ENCODE results near the gene HSPB9.
"Not testable (repeated sequence)": the region's sequence is repeated elsewhere in the genome, so short reads cannot be mapped to it uniquely, and the experiment has no call there.

Gene HSPB9

DNA sequence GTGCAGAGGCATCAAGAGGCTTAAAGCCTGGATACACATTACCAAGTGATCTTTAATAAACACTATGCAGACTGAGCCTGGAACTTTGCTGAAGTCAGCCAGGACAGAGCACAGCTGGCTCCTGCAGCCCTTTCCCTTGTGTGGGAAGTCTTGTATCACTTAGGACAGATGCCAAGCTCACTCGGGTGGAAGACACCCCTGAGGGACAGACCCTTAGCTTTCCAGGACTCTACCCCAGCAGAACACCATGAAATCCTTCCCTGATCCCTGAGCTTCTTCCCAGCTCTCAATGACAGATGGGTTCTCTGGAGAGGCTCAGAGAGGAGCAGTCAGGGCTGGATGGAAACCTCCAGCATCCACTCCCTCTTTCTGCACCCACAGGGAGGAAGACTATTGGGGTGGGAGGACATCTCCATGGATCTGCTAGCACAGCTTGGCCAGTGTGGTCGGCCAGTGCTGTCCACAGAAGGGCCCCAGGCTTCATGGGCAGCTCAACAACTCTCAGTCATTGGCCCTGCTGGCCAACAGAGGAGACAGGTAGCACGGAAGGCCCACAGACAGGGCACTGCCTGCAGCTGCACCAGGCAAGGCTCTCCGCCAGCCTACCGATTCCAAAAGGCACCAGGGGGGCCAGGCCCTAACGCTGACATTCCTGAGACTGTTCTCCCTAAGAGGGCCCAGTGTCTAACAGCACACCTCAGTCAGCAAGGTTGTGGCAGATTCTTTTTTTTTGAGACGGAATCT, 16.3 kb downstream of the HSPB9 start:
- TF ChIP-seq, protein P1, sequence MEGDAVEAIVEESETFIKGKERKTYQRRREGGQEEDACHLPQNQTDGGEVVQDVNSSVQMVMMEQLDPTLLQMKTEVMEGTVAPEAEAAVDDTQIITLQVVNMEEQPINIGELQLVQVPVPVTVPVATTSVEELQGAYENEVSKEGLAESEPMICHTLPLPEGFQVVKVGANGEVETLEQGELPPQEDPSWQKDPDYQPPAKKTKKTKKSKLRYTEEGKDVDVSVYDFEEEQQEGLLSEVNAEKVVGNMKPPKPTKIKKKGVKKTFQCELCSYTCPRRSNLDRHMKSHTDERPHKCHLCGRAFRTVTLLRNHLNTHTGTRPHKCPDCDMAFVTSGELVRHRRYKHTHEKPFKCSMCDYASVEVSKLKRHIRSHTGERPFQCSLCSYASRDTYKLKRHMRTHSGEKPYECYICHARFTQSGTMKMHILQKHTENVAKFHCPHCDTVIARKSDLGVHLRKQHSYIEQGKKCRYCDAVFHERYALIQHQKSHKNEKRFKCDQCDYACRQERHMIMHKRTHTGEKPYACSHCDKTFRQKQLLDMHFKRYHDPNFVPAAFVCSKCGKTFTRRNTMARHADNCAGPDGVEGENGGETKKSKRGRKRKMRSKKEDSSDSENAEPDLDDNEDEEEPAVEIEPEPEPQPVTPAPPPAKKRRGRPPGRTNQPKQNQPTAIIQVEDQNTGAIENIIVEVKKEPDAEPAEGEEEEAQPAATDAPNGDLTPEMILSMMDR (IDR thresholded peaks at IDR 0.05; ENCODE audit: extremely low read depth, missing control alignments), result no peak
- no peak for DNase-seq (ENCODE audit: low spot score)

GRCh38 chr17:42140690-42141089, 18.1 kb downstream of the HSPB9 start:
- not testable (repeated sequence) for DNase-seq (ENCODE audit: low spot score)

DNA sequence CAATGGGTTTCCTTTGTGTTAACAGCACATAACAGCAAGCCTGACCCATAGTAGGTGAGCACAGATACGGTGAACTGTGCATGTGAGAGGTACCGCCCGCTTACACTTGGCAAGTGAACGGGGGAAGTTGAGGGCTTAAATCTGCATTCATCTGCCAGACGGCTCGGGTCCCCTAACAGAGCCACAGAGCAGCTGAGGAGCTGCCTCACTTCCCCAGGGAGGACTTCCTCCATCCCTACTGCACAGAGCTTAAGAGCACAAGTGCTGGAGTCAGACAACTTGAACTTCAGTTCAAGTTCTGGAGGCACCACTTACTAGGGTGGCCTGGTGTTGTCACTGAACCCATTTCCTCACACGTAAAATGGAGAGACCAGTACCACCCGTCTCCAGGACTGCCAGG, 18.8 kb downstream of the HSPB9 start:
- TF ChIP-seq, protein P1 (IDR thresholded peaks at IDR 0.05; ENCODE audit: extremely low read depth, missing control alignments), result no peak
- DNase-seq (ENCODE audit: low spot score), result no peak

GRCh38 chr17:42142371-42142896, 19.8 kb downstream of the HSPB9 start:
- TF ChIP-seq, protein P1 (IDR thresholded peaks at IDR 0.05; ENCODE audit: extremely low read depth, missing control alignments), result no peak
- no peak for DNase-seq (ENCODE audit: low spot score)

DNA sequence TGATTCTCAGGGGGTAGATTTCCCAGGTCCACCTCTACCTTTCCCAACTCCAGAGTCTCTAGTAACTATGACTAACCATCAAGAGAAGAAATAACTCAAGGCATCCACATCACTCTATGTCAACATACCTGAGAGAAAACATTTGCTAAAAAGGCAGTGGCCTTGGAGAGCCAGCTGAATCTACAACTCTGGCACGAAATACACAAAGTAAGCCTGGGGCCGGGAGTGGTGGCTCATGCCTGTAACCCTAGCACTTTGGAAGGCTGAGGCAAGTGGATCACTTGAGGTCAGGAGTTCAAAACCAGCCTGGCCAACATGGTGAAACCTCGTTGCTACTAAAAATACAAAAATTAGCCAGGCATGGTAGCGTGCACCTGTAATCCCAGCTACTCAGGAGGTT, 20.5 kb downstream of the HSPB9 start:
- DNase-seq (ENCODE audit: low spot score), result not testable (repeated sequence)

DNA sequence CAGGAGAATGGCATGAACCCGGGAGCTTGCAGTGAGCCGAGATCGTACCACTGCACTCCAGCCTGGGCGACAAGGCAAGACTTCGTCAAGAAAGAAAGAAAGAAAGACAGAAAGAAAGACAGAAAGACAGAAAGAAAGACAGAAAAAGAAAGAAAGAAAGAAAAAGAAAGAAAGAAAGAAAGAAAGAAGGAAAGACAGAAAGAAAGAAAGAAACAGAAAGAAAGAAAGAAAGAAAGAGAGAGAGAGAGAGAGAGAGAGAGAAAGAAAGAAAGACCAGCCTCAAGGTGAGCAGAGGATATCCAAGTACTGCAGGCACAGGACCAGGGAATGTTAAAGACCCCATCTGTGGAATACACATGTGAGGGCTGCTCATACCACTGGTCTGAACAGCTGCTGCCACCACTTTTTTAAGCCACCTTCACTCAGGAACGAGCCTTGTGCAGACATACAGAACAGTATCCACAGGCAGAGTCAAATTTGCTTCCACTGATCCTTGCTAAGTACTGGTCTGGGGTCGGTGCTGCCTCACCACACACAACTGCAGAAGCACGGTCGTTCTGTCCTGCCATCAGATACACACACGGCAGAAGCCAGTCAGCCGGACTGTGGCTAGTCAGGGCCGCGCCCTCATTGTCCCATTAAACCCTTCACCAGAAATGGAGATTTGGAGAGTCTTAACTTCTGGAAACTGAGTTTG, 24.5 kb downstream of the HSPB9 start:
- TF ChIP-seq, protein P1 (IDR thresholded peaks at IDR 0.05; ENCODE audit: extremely low read depth, missing control alignments), result no peak
- no peak for DNase-seq (ENCODE audit: low spot score)

DNA sequence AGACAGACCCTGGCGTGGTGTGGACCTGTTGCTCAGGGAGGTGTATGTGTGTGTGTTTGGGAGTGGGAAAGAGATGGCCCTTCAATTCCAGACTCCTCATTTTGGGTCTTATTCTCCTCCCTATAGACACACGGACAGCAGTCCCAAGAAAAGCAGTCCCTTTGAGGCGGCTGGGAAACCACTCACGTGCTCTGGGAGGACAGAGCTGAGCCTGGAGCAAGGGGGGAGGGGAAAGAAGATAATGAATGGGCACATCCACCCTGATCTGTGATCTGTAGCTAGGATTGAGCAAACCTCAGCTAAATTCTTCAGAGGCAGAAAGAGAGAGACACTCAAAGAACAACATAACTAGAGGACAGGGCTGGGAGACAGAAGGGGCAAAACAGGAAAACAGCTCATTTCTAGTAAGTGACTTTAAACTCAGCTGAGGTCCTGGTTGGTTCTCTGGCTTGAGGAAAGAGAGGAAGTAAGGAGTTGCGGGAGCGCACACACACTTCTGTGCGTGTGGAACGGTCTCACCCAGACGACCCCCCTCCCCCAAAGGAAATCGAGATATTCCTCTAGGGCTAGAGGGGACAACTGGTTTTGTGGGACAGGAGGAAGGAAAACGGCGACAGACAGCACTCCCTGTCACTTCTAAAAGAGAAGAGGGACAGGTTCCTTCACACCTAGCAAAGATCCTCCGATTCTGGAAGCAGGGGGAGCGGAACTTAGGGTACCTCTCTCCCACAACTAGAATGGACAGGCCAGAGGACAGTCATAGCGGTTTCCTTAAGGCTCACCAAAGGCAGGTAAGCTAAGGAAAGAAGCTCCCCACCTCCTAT, 31.5 kb downstream of the HSPB9 start:
- TF ChIP-seq, protein P1 (IDR thresholded peaks at IDR 0.05; ENCODE audit: extremely low read depth, missing control alignments), result no peak
- DNase-seq (ENCODE audit: low spot score), result no peak

DNA sequence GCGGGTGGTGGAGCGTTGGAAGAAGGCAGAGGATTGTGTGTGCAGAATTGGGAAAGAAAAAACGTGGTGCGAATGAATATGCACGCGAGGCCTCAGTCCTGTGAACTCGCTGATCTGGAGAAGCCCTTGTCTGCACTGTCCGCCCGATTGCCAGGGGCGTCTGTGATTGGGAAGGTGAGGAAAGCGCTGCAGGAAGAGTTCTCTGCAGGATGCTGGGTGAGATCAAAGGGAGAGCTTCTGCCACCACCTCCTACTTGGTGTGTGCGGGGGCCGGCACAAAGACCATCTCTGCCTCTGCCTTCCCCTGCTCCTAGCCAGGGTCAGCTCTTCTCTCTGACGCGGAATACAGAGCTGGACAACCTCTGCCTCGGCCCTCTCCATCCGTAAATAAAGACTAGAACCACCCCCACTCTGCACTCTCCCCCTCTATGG, 33.0 kb downstream of the HSPB9 start:
- DNase-seq (ENCODE audit: low spot score), result no peak
- TF ChIP-seq, protein P1 (IDR thresholded peaks at IDR 0.05; ENCODE audit: extremely low read depth, missing control alignments), result no peak

Data from GM20000 (cell line).